ENCODE results near the gene DHH. TPM values are rescaled to one million over a fixed set of nuclear protein-coding genes. Genes with fewer than 3 reads are reported as not detected.

The DHH gene
- total RNA-seq: 0.13 TPM in 1 of 2 replicates, not detected in the other

DNA sequence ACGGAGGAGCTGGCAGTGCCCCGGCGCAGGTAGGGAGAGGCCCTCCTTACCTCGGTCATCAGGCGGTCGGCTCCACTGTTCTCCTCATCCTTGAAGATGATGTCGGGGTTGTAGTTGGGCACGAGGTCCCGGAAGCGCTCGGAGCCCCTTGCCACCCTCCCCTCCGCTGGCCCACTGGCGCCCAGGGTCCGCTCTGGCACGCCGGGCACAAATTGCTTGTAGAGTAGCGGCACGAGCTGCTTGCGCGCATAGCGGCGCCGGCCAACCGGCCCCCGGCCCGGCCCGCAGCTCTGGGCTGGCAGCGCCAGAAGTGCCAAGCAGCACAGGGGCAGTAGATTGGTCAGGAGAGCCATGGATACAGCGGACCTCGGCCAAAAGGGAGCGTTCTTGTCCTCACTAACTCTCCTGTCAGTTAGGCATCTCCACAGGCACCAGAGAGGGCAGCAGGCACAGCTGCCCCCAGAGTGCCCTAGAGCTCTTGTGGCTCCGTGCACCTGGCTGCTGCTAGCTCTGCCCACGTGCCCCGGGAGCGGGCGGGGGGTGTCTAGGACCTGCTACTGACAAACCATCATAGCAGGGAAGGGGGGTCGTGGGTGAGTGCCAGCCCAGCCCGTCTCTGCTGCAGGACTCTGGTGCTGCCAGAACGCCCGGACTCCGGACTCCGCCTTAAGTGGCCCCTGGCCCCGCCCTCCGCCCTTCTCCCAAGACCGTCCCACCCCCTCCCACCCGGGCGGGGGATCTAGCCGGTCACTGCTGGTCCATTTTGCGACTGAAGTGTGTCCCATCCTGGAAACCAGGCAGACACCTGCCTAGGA, at the start of gene DHH:
Gene DHH (minus strand): TSS at position 642 of the 815 bp plus-strand sequence. CDS start 289 bp downstream, at position 353.

GRCh38 chr12:49131051-49131893, 36.7 kb upstream of the DHH start, which contains the start of gene TUBA1B:
TUBA1B (minus strand) TSS chr12:49131395; CDS start chr12:49131300, 95 bp downstream.

GRCh38 chr12:49110464-49111155, 16.0 kb upstream of the DHH start, which contains the start of gene LMBR1L:
LMBR1L (minus strand) TSS chr12:49110847; CDS start chr12:49110555, 292 bp downstream.

DNA sequence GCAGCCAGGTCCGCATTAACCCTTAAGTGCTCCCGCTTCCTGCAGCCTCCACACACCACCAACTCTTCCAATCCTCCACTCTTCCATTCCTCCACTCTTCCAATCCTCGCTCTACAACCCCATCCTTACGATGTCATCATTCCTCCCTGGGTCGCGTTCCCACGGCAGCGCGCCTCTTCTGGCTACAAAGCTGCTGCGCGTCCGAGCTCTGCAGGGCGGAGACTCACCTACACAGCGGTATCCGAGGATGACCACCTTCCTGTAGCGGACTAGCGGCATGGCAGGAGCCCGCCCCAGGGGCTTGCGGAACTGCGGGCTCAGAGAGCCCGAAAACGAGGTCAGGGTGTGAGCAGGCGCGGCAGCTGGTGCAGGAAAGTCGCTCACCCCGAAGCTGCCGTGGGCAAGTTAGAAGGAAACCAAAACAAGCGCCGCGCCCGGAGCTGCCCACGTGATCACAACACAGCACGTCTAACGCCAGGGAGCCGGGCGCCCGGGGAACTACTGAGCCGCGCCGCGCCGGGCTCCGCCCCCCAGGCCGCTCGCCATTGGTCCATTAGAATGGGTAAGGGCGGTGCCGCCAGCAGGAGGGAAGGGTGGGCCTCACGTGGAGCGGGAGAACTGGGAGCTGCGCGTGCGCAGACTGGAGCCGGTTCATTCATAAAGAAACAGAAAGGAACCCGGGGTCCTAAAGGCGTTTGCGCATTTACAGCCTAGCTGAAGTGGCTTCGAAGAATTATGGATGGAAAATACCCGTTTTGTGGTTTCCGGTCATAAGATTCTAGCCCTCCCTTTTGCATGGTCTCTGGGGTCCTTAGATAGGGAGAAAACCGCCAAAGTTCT, 24.9 kb downstream of the DHH start, which contains the start of gene RHEBL1:
Gene RHEBL1 (minus strand): TSS at position 473 of the 840 bp plus-strand sequence. CDS start 194 bp downstream, at position 279.

GRCh38 chr12:49060237-49061156, 34.1 kb downstream of the DHH start, which contains the start of gene KMT2D:
KMT2D (minus strand) TSS chr12:49060794; CDS start chr12:49055324, 5,470 bp downstream.

Other genes with a start within 250 kb of the DHH start
- 33.5 and 49.9 TPM in 2 replicates for gene DDX23, start 242.6 kb downstream of the DHH start, total RNA-seq
- 0.33 TPM in 1 of 2 replicates, not detected in the other for gene RND1, start 228.9 kb downstream of the DHH start, total RNA-seq
- 30.7 and 51.3 TPM in 2 replicates for gene FKBP11, start 169.3 kb downstream of the DHH start, total RNA-seq
- gene ARF3, start 137.3 kb downstream of the DHH start, total RNA-seq: 65.7 and 70.6 TPM in 2 replicates
- gene WNT10B, start 123.1 kb downstream of the DHH start, total RNA-seq: not detected in 2 replicates
- gene WNT1, start 116.5 kb downstream of the DHH start, total RNA-seq: not detected in 2 replicates
- 0.16 TPM in 1 of 2 replicates, not detected in the other for gene DDN, start 95.4 kb downstream of the DHH start, total RNA-seq
- gene PRKAG1, start 76.0 kb downstream of the DHH start, total RNA-seq: 48.6 and 49.3 TPM in 2 replicates
- 23.3 and 38.3 TPM in 2 replicates for gene KMT2D, start 34.0 kb downstream of the DHH start, total RNA-seq
- gene RHEBL1, start 24.8 kb downstream of the DHH start, total RNA-seq: 1.3 and 3.1 TPM in 2 replicates
- gene LMBR1L, start 16.0 kb upstream of the DHH start, total RNA-seq: 20.2 and 48.8 TPM in 2 replicates
- gene TUBA1B, start 36.6 kb upstream of the DHH start, total RNA-seq: 649 and 4,423 TPM in 2 replicates
- 754 and 1,069 TPM in 2 replicates for gene TUBA1A, start 94.3 kb upstream of the DHH start, total RNA-seq
- 501 and 2,126 TPM in 2 replicates for gene TUBA1C, start 170.3 kb upstream of the DHH start, total RNA-seq
- gene PRPH, start 200.3 kb upstream of the DHH start, total RNA-seq: 1.5 TPM in 1 of 2 replicates, not detected in the other
- gene TROAP, start 228.5 kb upstream of the DHH start, total RNA-seq: 2.5 and 46.4 TPM in 2 replicates
- gene C1QL4, start 242.4 kb upstream of the DHH start, total RNA-seq: 0.13 and 0.16 TPM in 2 replicates